ENCODE measurements around the gene FAIM2. TPM values are rescaled to one million over a fixed set of nuclear protein-coding genes. Genes with fewer than 3 reads are reported as not detected.

The FAIM2 gene
- total RNA-seq, 1 experiment from 2014 or later: 0.49 TPM

- in situ Hi-C loops (cut with HindIII; ENCODE audit: low pct_unique_long_range_greater_than_20kb, low sequenced_read_pairs): no loop called here
- no peaks in the 10 kb centered on the region for H3K9me3 ChIP-seq (ENCODE audit: control insufficient read depth, insufficient read depth, low read depth, low read length)
- ChIA-PET POLR2A (no interaction called here), CTCF (interaction anchor here (0.7 kb wide), 1 partner anchor 12 kb away, joined by 5 read pairs; no protein-coding TSS in a partner anchor)
- BruUV-seq (replicated peaks): no TSS peak
- intact Hi-C loops (cut with micrococcal nuclease; ENCODE audit: unreplicated experiment): no loop called here
- H3K27ac ChIP-seq (ENCODE audit: low read length): no peak overlapping the region
- no peaks in the 10 kb centered on the region for H3K4me1 ChIP-seq (ENCODE audit: control insufficient read depth, insufficient read depth, low read length)
- no peaks in the 10 kb centered on the region for H3K36me3 ChIP-seq (ENCODE audit: control insufficient read depth, insufficient read depth, low read length)
- TF ChIP-seq SIN3A (IDR thresholded peaks at IDR 0.05; ENCODE audit: borderline replicate concordance, insufficient read depth, low read depth, low read length) (no peak), CTCF (IDR thresholded peaks at IDR 0.05) (no peak), REST (IDR thresholded peaks at IDR 0.05; ENCODE audit: insufficient read depth in 1 of 2, low read depth in 2 of 2, low read length in 1 of 2) (no peak), POLR2AphosphoS5 (IDR thresholded peaks at IDR 0.05; ENCODE audit: low read depth, low read length) (no peak), TCF7L2 (IDR thresholded peaks at IDR 0.05; ENCODE audit: low read depth, low read length) (no peak)
- ATAC-seq (no peak), DNase-seq (ENCODE audit: low read depth, low spot score) (no peak)
- H3K4me3 ChIP-seq (ENCODE audit: low read depth in 2 of 2, low read length in 2 of 2): no peak overlapping the region
- H3K27me3 ChIP-seq (ENCODE audit: control insufficient read depth, insufficient read depth, low read length): no peaks in the 10 kb centered on the region
Observed at GRCh38 chr12:49854976-49855375, 48.7 kb downstream of the FAIM2 start.

GRCh38 chr12:49853671-49854070, 50.0 kb downstream of the FAIM2 start:
- ATAC-seq: no peak
- Histone ChIP-seq H3K4me1 (ENCODE audit: control insufficient read depth, insufficient read depth, low read length) (no peaks in the 10 kb centered on the region), H3K4me3 (ENCODE audit: low read depth in 2 of 2, low read length in 2 of 2) (no peak overlapping the region), H3K27ac (ENCODE audit: low read length) (no peak overlapping the region), H3K27me3 (ENCODE audit: control insufficient read depth, insufficient read depth, low read length) (peaks cover 8% of the 10 kb centered on the region; the same call in 1 of the 2 replicates), H3K9me3 (ENCODE audit: control insufficient read depth, insufficient read depth, low read depth, low read length) (no peaks in the 10 kb centered on the region), H3K36me3 (ENCODE audit: control insufficient read depth, insufficient read depth, low read length) (no peaks in the 10 kb centered on the region)
- intact Hi-C loops (cut with micrococcal nuclease; ENCODE audit: unreplicated experiment) (no loop called here), in situ Hi-C loops (cut with HindIII; ENCODE audit: low pct_unique_long_range_greater_than_20kb, low sequenced_read_pairs) (no loop called here)
- CTCF ChIA-PET: no interaction called here
- POLR2A ChIA-PET: no interaction called here
- TF ChIP-seq CTCF (IDR thresholded peaks at IDR 0.05) (no peak), REST (IDR thresholded peaks at IDR 0.05; ENCODE audit: insufficient read depth in 1 of 2, low read depth in 2 of 2, low read length in 1 of 2) (no peak), POLR2AphosphoS5 (IDR thresholded peaks at IDR 0.05; ENCODE audit: low read depth, low read length) (no peak)
- no peak for DNase-seq (ENCODE audit: low read depth, low spot score)
- no TSS peak for BruUV-seq (replicated peaks)

Data from Panc1 (cell line).